Esophagus squamous epithelium (tissue), 4 donors: Measurements from ENCODE around the gene NGF.

Source experiments
- POLR2A ChIP-seq, 4 donors: fragments of 450-650 bp; IDR thresholded peaks; one replicate each; pipeline ENCODE4 v1.6.1; 2017; ENCODE audit warnings: antibody characterized with exemption in 4 of 4, mild to moderate bottlenecking in 4 of 4, moderate library complexity in 3 of 4
- TF ChIP-seq, protein P1 (sequence below), 6 experiments: fragments of 450-650 bp in 4 of 6; fragments of 200-600 bp in 2 of 6; sonication (generic) in 2 of 6; IDR thresholded peaks; one replicate each; pipeline ENCODE4 v1.5.1; 2016 to 2019; ENCODE audit warnings: antibody characterized with exemption in 6 of 6, mild to moderate bottlenecking in 4 of 6, moderate library complexity in 4 of 6

GRCh38 chr1:115281143-115281542 is 56.9 kb downstream of the NGF start:
- TF ChIP-seq, protein P1, sequence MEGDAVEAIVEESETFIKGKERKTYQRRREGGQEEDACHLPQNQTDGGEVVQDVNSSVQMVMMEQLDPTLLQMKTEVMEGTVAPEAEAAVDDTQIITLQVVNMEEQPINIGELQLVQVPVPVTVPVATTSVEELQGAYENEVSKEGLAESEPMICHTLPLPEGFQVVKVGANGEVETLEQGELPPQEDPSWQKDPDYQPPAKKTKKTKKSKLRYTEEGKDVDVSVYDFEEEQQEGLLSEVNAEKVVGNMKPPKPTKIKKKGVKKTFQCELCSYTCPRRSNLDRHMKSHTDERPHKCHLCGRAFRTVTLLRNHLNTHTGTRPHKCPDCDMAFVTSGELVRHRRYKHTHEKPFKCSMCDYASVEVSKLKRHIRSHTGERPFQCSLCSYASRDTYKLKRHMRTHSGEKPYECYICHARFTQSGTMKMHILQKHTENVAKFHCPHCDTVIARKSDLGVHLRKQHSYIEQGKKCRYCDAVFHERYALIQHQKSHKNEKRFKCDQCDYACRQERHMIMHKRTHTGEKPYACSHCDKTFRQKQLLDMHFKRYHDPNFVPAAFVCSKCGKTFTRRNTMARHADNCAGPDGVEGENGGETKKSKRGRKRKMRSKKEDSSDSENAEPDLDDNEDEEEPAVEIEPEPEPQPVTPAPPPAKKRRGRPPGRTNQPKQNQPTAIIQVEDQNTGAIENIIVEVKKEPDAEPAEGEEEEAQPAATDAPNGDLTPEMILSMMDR (IDR thresholded peaks at IDR 0.05), result no peak
- no peak for TF ChIP-seq POLR2A (IDR thresholded peaks at IDR 0.05)
